GM19397 (cell line): ENCODE results near the gene PCDH9.
"Not testable (repeated sequence)": the region's sequence is repeated elsewhere in the genome, so short reads cannot be mapped to it uniquely, and the experiment has no call there.

Experiments used
- ATAC-seq: cut with Tn5 transposase; IDR thresholded peaks from one replicate; pipeline ENCODE4 v1.9.1; 2021; ENCODE audit warnings: mild to moderate bottlenecking, moderate library complexity; ENCODE audit not compliant: unreplicated experiment

The PCDH9 gene

GRCh38 chr13:66329988-66330451 is 900.1 kb downstream of the PCDH9 start:
- ATAC-seq: no peak

GRCh38 chr13:66328476-66328875 is 901.7 kb downstream of the PCDH9 start:
- no peak for ATAC-seq

- ATAC-seq: no peak
Measured at GRCh38 chr13:66323745-66324347, 906.3 kb downstream of the PCDH9 start.

GRCh38 chr13:66322936-66323335 is 907.2 kb downstream of the PCDH9 start:
- no peak for ATAC-seq

- ATAC-seq: no peak
Measured at GRCh38 chr13:66322193-66322740, 907.9 kb downstream of the PCDH9 start.

- ATAC-seq: no peak
Measured at GRCh38 chr13:66314911-66315310, 915.2 kb downstream of the PCDH9 start.

GRCh38 chr13:66313413-66313812 is 916.7 kb downstream of the PCDH9 start:
- no peak for ATAC-seq

GRCh38 chr13:66312312-66313087 is 917.6 kb downstream of the PCDH9 start:
- ATAC-seq: no peak

- no peak for ATAC-seq
Measured at GRCh38 chr13:66305961-66306617, 924.0 kb downstream of the PCDH9 start.

GRCh38 chr13:66301482-66301881 is 928.7 kb downstream of the PCDH9 start:
- ATAC-seq: no peak

GRCh38 chr13:66301006-66301405 is 929.1 kb downstream of the PCDH9 start:
- ATAC-seq: no peak

- no peak for ATAC-seq
Measured at GRCh38 chr13:66296875-66297274, 933.3 kb downstream of the PCDH9 start.

GRCh38 chr13:66296328-66296727 is 933.8 kb downstream of the PCDH9 start:
- no peak for ATAC-seq

GRCh38 chr13:66286806-66287205 is 943.3 kb downstream of the PCDH9 start:
- ATAC-seq: not testable (repeated sequence)

- ATAC-seq: no peak
Measured at GRCh38 chr13:66275416-66275815, 954.7 kb downstream of the PCDH9 start.

GRCh38 chr13:66273011-66273410 is 957.1 kb downstream of the PCDH9 start:
- ATAC-seq: no peak

- ATAC-seq: no peak
Measured at GRCh38 chr13:66266761-66267160, 963.4 kb downstream of the PCDH9 start.

GRCh38 chr13:66266348-66266747 is 963.8 kb downstream of the PCDH9 start:
- ATAC-seq: no peak

GRCh38 chr13:66265371-66265770 is 964.8 kb downstream of the PCDH9 start:
- ATAC-seq: no peak

GRCh38 chr13:66264971-66265370 is 965.2 kb downstream of the PCDH9 start:
- ATAC-seq: no peak

- ATAC-seq: no peak
Measured at GRCh38 chr13:66262330-66262729, 967.8 kb downstream of the PCDH9 start.

- not testable (repeated sequence) for ATAC-seq
Measured at GRCh38 chr13:66259426-66259825, 970.7 kb downstream of the PCDH9 start.
